GM18505 (cell line): ENCODE data around the gene ITGB8.

Source experiments
- ATAC-seq: cut with Tn5 transposase; IDR thresholded peaks from one replicate; pipeline ENCODE4 v1.9.1; 2021; ENCODE audit not compliant: unreplicated experiment
- POLR2A ChIP-seq: IDR thresholded peaks from 4 replicates; pipeline ENCODE4 v1.6.1; 2011; ENCODE audit warnings: borderline replicate concordance; ENCODE audit not compliant: insufficient read depth, insufficient read length; ENCODE audit errors: extremely low read depth

Gene ITGB8

DNA sequence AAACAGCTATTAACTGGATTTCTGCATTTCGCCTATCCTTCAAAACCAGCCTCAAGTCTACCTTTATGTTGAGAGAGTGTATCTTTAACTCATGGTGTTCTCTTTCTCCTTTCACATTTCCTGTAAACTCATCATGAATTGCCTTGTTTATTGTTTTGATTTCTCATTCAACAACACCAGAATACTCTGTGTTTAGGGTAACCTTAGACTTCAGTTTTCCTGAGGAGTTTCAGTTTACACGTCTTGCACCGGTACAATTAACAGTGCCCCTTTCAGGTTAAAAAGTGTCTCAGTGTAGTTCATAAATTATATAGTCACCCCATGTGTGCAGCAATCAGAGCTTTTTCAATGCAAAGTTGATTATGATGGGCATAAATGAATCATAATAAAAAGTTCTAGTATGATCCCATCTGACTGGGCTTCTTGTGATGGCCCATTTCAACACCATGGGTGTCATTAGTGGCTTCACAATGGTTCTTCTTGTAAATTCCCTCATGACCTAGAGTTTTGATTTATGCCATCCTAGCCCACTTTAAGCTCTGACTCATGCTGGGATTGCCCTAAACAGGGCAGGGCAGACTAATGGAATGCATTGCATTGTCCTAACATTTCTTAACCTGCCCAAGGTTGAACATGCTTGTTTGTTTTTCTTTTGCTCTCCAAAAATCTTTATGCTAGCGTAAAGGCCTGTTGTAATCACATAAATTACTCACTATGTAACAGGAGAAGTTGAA, 22.0 kb downstream of the ITGB8 start:
- TF ChIP-seq POLR2A = no peak
- no peak for ATAC-seq

DNA sequence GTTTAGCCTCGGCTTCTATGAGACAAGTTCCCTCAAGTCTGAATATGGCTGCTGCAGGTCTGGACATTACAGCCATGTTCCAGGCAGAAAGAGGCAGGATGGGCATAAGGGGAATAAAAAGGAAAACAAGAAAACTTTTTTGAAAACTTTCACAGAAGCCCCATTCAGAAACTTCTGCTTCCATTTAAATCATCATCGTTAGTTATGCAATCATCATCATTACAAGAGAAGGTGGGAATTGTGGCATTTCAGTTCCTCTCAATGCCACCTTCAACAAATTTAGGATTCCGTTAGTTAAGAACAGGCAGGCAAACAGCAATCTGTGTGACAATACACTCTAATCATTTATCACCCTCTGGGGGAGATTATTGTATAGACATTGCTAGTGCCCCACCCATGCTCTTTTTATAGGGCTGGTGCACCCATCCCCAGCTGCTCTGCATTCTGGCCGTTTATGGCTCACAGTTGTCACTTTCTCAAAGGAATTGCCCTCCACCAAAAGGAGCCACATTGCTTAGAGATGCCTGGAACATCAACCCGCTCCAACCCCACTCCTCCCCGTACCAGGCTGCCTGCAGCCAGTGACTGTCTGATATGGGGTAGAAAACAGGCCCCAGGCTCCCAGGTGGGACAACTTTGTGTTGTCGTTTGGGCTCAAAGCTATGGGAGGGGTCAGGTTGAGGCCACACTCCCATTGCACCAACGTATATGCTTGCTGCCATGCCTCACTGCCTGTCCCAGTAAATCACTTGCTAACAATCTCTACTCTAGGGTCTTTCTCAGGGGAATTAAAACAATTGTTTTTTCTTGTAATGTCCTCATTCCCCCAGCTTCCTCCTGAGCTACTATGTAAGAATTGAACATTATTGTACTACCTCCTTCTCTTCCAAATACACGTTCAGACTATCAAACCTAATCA, 24.2 kb downstream of the ITGB8 start:
- no peak for TF ChIP-seq POLR2A
- no peak for ATAC-seq

DNA sequence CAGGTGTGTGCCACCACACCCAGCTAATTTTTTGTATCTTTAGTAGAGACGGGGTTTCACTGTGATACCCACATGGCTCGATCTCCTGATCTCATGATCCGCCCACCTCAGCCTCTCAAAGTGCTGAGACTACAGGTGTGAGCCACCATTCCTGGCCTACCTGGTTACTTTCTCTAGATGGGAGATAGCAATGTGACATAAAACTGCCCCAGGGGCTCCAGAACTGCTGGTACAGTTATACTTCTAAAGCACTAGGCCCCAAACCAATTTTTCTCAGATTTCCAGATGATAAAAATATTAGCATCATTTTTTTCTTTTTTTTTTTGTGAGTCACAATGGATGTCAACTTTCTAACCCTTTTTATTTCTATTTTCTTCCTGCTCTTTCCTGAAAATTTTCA, 27.4 kb downstream of the ITGB8 start:
- TF ChIP-seq POLR2A = no peak
- ATAC-seq = no peak

DNA sequence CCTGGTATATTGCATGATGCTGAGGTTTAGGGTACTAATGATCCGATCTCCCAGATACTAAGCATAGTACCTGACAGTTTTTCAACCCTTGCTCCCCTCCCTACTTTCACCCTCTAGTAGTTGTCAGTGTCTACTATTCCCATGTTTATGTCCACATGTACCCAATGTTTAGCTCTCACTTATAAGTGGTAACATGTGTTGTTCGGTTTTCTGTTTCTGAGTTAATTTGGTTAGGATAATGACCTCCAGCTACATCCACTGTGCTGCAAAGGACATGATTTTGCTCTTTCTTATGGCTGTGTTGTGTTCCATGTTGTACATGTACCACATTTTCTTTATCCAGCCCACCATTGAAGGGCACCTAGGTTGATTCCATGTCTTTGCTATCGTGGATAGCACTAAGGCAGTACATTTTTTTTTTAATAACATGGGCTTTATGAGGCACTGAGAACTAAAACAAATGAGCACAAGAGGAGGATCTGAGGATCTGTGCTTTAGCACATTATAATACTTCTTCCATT, 28.1 kb downstream of the ITGB8 start:
- no peak for TF ChIP-seq POLR2A
- ATAC-seq = no peak

DNA sequence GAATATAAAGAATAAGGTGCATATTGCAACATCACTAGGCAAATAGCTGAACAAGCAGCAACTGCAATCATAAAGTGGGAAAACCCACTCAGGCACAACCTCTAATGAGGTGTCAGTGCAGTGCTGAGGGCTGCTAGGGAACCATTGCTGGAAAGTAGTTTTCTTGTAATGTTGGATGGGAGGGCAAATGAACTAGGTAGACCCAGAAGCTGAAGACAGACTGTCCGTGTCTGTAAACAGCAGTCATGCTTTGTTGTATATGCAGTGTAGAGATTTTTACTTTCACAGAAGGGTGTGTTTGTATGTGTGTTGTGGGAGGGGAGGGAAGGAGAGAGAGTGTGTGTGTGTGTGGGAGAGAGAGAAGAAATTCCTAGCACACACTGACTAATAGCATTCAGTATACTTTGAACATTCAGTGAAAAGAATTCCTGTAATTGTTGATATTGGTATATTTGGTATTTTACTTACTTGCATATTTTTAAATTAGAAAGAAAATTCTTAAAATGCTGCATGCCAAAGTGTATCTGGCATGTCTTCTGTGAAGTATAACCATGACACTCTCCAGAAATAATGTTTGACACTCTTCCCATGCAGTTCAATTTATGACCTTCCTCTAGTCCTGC, 28.8 kb downstream of the ITGB8 start:
- ATAC-seq = no peak
- no peak for TF ChIP-seq POLR2A

DNA sequence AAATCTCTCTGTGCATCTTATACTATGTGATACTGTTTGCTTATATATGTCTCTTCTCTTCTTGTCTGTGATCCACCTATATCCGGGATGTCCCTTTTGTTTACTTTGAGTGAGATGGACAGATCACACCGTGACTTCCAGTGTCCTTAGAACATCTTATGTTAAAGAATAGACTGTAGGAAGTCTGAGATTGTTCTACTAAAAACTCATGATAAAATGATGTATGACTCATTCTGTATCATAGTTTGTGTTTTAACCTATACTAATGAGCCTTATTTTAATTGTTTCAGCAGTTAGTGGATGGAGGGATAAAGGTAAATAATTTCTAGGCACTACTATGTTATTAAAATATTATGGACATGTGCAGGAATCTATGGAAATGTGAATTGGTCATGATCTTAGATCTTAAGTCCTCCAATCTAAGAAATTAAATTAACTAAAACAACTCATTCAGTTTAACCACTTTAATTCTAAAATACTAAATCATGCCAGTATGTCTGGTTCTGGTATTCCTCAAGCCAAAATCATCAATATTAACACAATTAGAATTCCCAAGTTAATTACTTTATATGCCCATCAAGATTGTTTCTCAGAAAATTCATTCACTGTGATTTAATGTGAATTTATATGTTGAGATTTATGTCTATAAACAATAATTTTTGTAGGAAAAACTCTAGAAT, 32.0 kb downstream of the ITGB8 start:
- no peak for ATAC-seq
- no peak for TF ChIP-seq POLR2A

DNA sequence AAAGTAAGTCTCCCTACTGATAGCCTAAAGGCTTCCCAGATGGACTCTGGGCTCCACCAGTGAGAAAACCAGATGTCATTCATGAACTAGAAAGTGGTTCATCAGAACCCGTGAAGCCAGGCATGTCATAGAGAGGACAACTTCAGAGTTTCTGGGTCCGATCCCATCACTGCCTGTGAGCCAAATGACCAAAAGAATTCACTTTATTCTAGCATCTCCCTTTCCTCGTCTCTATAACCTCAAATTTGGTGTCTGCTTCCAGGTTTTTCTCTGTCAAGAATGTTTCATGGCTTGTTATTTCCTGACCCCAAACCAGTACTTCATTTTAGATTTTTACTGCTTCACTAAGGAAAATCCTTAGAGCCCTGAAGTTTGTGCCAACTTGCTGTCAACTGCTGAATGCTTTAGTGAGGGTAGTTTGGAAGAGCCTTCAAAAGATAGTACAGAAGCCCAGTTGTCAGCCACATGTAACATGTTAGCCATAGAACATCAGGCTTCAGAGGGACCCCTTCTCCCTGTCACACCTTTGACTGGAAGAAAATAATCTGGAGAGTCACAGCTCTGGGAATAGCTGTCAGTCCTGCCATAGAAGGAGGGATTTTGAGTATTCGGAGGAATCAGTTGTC, 34.0 kb downstream of the ITGB8 start:
- ATAC-seq = no peak
- TF ChIP-seq POLR2A = no peak

DNA sequence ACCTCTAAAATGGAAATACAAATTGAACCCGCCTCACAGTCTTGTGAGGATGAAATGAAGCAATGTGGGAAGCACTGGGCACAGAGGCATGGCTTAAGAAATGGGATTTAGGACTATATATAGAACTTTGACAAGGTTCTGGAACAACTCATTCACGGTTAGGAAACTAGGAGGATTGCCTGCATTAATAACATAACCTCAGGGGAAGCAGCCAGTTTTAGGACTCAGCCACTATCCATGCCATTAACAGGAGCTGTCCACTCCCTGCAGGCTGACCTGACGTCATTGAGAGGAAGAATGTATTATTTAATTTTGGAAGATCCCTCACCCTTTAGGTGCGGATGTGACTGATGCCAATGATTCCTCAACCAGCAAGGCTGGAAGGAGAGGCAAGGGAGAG, 34.8 kb downstream of the ITGB8 start:
- no peak for TF ChIP-seq POLR2A
- ATAC-seq = no peak

DNA sequence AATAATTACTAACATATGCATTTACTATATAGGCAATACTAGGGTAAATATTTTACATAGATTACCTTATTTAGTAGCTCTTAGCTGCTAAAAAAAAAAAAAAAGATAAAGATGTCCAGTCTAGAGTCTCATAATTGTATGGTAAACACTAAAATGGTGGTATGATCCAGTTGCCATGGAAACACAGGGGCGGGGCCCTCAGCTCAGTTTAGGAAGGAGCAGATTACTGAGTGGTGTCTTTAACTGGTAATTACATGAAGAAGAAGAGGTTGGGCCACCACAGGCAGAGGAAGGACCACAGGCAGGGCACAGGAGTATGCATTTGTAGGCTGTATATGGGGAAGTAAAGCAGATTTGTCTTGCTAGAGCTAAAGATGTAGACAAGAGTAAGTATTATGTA, 43.7 kb downstream of the ITGB8 start:
- no peak for ATAC-seq
- TF ChIP-seq POLR2A = no peak

DNA sequence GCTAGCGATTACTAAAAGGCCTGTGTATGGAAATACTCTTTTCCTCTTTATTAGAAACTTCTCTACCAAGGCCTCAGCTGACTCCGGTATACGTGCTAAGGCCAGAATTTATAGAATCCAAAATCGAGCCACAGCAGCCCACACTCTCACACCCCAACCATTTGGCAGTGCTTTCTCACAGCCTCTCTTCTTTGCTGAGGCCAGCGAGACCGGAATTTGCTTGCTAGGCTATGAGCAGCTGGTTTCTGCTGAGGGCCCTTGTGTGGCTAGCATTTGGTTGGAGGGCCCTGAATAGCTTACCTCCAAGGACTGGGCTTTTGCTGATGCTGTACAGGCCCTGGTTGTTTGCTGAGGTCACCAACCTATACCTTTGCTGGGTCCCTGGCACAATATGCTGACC, 46.1 kb downstream of the ITGB8 start:
- ATAC-seq = no peak
- no peak for TF ChIP-seq POLR2A

DNA sequence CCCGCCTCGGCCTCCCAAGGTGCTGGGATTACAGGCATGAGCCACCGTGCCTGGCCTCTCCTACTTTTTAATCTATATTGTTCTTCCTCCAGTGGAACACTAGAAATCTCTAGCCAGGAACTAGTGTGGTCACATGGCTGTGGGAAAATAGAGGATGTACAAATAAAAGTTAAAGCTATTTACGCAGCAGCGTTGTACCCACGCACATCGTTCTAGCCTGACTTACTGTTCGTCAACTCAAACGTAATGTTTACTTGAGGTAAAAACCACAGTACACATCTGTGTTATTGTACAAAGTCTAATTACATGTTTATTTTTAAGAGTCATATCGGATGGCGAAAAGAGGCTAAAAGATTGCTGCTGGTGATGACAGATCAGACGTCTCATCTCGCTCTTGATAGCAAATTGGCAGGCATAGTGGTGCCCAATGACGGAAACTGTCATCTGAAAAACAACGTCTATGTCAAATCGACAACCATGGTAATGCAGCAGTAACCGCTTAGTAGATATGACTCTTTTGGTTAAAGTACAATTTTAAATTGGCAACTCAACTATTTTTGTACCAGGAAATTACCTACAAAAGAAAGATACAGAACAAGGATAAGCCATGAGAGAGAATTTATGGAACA, 50.8 kb downstream of the ITGB8 start:
- no peak for ATAC-seq
- no peak for TF ChIP-seq POLR2A

DNA sequence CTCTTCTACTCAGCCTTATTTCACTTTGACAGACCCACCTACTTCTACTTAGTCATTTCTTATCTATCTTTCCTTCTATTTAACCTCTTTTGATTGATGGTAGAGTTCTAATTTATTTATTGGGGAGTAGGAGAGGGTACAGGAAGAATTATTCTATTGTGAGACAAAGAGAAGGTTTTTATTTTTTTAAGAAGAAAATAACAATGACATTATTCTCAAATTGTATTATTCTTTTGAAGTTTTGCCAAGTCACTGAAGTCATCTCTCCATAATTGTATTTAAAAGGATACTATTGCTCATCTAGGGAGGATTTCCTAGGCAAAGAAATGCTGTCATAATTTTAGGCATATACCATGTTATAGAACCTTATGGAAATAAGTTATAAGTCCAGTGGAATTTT, 52.7 kb downstream of the ITGB8 start:
- ATAC-seq = no peak
- TF ChIP-seq POLR2A = no peak
